Ovary (tissue), 9 donors: ENCODE data around the gene GLE1. TPM values are rescaled to one million over a fixed set of nuclear protein-coding genes. Genes with fewer than 3 reads are reported as not detected.

Source experiments
- DNase-seq, 5 donors: peaks; one replicate each; pipeline ENCODE4 v3.0.0-alpha.2; 2019 to 2020
- H3K27ac ChIP-seq, 2 donors: fragments of 200-600 bp; one replicate each; pipeline versions ENCODE4 v1.5.1 to v1.8.0; 2019 to 2022
- H3K27me3 ChIP-seq: fragments of 200-600 bp; one replicate; pipeline ENCODE4 v1.8.0; 2022
- H3K36me3 ChIP-seq: fragments of 200-600 bp; sonication (generic); one replicate; pipeline ENCODE4 v1.5.1; 2019
- H3K4me1 ChIP-seq: one replicate; pipeline ENCODE4 v1.8.1; 2013; ENCODE audit warnings: mild to moderate bottlenecking, moderate library complexity; ENCODE audit not compliant: insufficient read depth
- H3K4me3 ChIP-seq: fragments of 200-600 bp; sonication (generic); one replicate; pipeline ENCODE4 v1.5.1; 2017
- H3K9me3 ChIP-seq, 2 donors: fragments of 200-600 bp in 1 of 2; sonication (generic) in 1 of 2; one replicate each; pipeline versions ENCODE4 v1.5.1 to v1.8.1; 2013 to 2019; ENCODE audit warnings: mild to moderate bottlenecking in 1 of 2, moderate library complexity in 1 of 2
- CTCF ChIP-seq, 3 donors: fragments of 450-650 bp in 2 of 3; fragments of 200-600 bp in 1 of 3; IDR thresholded peaks; one replicate each; pipeline versions ENCODE4 v1.5.1 to v1.8.0; 2016 to 2022; ENCODE audit warnings: antibody characterized with exemption in 3 of 3, mild to moderate bottlenecking in 1 of 3
- EP300 ChIP-seq: sonication (generic); formaldehyde crosslinking; IDR thresholded peaks from one replicate; pipeline ENCODE4 v1.6.1; 2017; ENCODE audit warnings: antibody characterized with exemption
- POLR2A ChIP-seq: fragments of 450-650 bp; IDR thresholded peaks from one replicate; pipeline ENCODE4 v1.6.1; 2017; ENCODE audit warnings: antibody characterized with exemption, mild to moderate bottlenecking, moderate library complexity
- WGBS, 3 donors: extraction: QIAGEN DNeasy Blood & Tissue Kit in 1 of 3; methylation state at CpG; one replicate each; pipeline versions ENCODE4 v1.1.5 to v1.1.7; 2013 to 2017; 5-methylcytosine and 5-hydroxymethylcytosine counted together
- intact Hi-C, 4 donors: fragments of 100-400 bp; cut with DNase I; formaldehyde crosslinking; loops; one replicate each; pipeline versions ENCODE4 v1.11.0 to v1.15.1; 2022 to 2023
- polyA plus RNA-seq, 2 donors: library from polyadenylated mRNA; stranded (reverse); fragments of 200-250 nt in 1 of 2; fragments of 350-450 nt in 1 of 2; fragmentation: Illumina TruSeq in 1 of 2; extraction: RNeasy Lipid Tissue Mini Kit (QIAGEN cat#74804) in 1 of 2; gene quantifications; one replicate each; pipeline ENCODE4 v1.2.3, GENCODE V29; 2013 to 2014
- total RNA-seq, 7 donors: library from RNA; depleted of rRNA in 2 of 7; stranded (reverse); fragments of >200 nt in 2 of 7; fragmentation: NEBNext Ultra II Directional in 3 of 7; extraction: Animal tissue kit (Norgen Biotek cat#: 25700) in 3 of 7; gene quantifications; one replicate each; pipeline versions ENCODE4 v1.1.0 to v1.2.4, GENCODE V29; 2016 to 2023
- donor health status: DM: no; HTN: no; CAD: no; lungs with moderate emphysema.
- donor health status: DM: no; HTN: no; CAD: no.
- donor health status: Bipolar disorder and iron deficiency.
- donor health status: DM: yes; HTN: yes; CAD: no.
- donor health status: DM: no; HTN: no; CAD: no.
- donor health status: DM: yes; HTN: yes; CAD: no.

The GLE1 gene
- total and polyA plus RNA-seq, 9 donors, result 12.4 to 28.2 (median 19.0) TPM

- TF ChIP-seq EP300 (no peak), CTCF (IDR thresholded peaks at IDR 0.05) (no peak), POLR2A (no peak)
- Histone ChIP-seq H3K36me3 (no peaks in the 10 kb centered on the region), H3K4me3 (no peak overlapping the region), H3K27me3 (no peaks in the 10 kb centered on the region), H3K9me3 (no peaks in the 10 kb centered on the region), H3K27ac (no peak overlapping the region), H3K4me1 (no peaks in the 10 kb centered on the region)
- DNase-seq, result peak; percentile 37 to 73 (median 63)
- 34 to 35% (median 35%) methylated on average over 13 of the region's 13 CpGs for WGBS, 3 donors
- intact Hi-C loops, result no loop called here
Measured at GRCh38 chr9:128494108-128494745, 10.3 kb upstream of the GLE1 start.

- TF ChIP-seq CTCF (IDR thresholded peaks at IDR 0.05) (no peak), EP300 (no peak), POLR2A (no peak)
- no peak overlapping the region for H3K4me3 ChIP-seq
- no peaks in the 10 kb centered on the region for H3K27me3 ChIP-seq
- intact Hi-C loops, result no loop called here
- H3K9me3 ChIP-seq, result no peaks in the 10 kb centered on the region
- no peak overlapping the region for H3K27ac ChIP-seq
- H3K36me3 ChIP-seq, result no peaks in the 10 kb centered on the region
- WGBS, 3 donors, result 54 to 63% (median 62%) methylated on average over 5 of the region's 5 CpGs
- no peaks in the 10 kb centered on the region for H3K4me1 ChIP-seq
- no peak for DNase-seq
Measured at GRCh38 chr9:128494746-128495129, 9.8 kb upstream of the GLE1 start.

- H3K9me3 ChIP-seq, result no peaks in the 10 kb centered on the region
- no peaks in the 10 kb centered on the region for H3K36me3 ChIP-seq
- TF ChIP-seq POLR2A, result no peak
- no peak for TF ChIP-seq CTCF (IDR thresholded peaks at IDR 0.05)
- TF ChIP-seq EP300, result no peak
- H3K4me1 ChIP-seq, result no peaks in the 10 kb centered on the region
- no peak overlapping the region for H3K27ac ChIP-seq
- intact Hi-C loops, result no loop called here
- WGBS, 3 donors, result 41 to 61% (median 46%) methylated on average over 1 of the region's 1 CpG
- H3K4me3 ChIP-seq, result no peak overlapping the region
- DNase-seq, result no peak
- no peaks in the 10 kb centered on the region for H3K27me3 ChIP-seq
Measured at GRCh38 chr9:128495296-128495695, 9.2 kb upstream of the GLE1 start.

GRCh38 chr9:128495804-128496417 is 8.6 kb upstream of the GLE1 start:
- H3K36me3 ChIP-seq, result no peaks in the 10 kb centered on the region
- TF ChIP-seq POLR2A (no peak), CTCF (IDR thresholded peaks at IDR 0.05) (no peak), EP300 (no peak)
- no peaks in the 10 kb centered on the region for H3K27me3 ChIP-seq
- H3K27ac ChIP-seq, result no peak overlapping the region
- H3K4me3 ChIP-seq, result no peak overlapping the region
- intact Hi-C loops, result no loop called here
- 81 to 83% (median 83%) methylated on average over 6 of the region's 6 CpGs for WGBS, 3 donors
- no peaks in the 10 kb centered on the region for H3K4me1 ChIP-seq
- DNase-seq, result no peak
- no peaks in the 10 kb centered on the region for H3K9me3 ChIP-seq
